DOHH2 (cell line): Measurements from ENCODE around the gene MTSS2.

Source experiments
- H3F3A ChIP-seq: fragments of 200-600 bp; sonication (generic), shearing (Covaris generic); 2 replicates; pipeline ENCODE4 v1.6.0; 2016; ENCODE audit warnings: antibody characterized with exemption, mild to moderate bottlenecking; ENCODE audit not compliant: control insufficient read depth, insufficient read depth
- H3K27ac ChIP-seq: fragments of 200-600 bp; sonication (generic); 2 replicates; pipeline ENCODE4 v1.5.1; 2014; ENCODE audit warnings: low read depth, mild to moderate bottlenecking, low read length, moderate library complexity
- H3K27me3 ChIP-seq: fragments of 200-600 bp; sonication (generic); 2 replicates; pipeline ENCODE4 v1.6.1; 2014; ENCODE audit warnings: mild to moderate bottlenecking, low read length, mixed read lengths; ENCODE audit not compliant: control insufficient read depth
- H3K36me3 ChIP-seq: fragments of 200-600 bp; sonication (generic); 2 replicates; pipeline ENCODE4 v1.6.1; 2014; ENCODE audit warnings: mild to moderate bottlenecking, low read length, moderate library complexity, mixed read lengths; ENCODE audit not compliant: control insufficient read depth
- H3K4me1 ChIP-seq: fragments of 200-600 bp; sonication (generic); 2 replicates; pipeline ENCODE4 v1.6.1; 2014; ENCODE audit warnings: mild to moderate bottlenecking, low read length, mixed read lengths; ENCODE audit not compliant: control insufficient read depth
- H3K4me2 ChIP-seq: fragments of 200-600 bp; sonication (generic); 2 replicates; pipeline ENCODE4 v1.6.0; 2014; ENCODE audit warnings: mild to moderate bottlenecking, low read length, moderate library complexity
- H3K4me3 ChIP-seq: fragments of 200-600 bp; sonication (generic); 2 replicates; pipeline ENCODE4 v1.5.1; 2014; ENCODE audit warnings: mild to moderate bottlenecking, low read length, mixed read lengths
- H3K79me2 ChIP-seq: fragments of 200-600 bp; sonication (generic); 2 replicates; pipeline ENCODE4 v1.6.1; 2014; ENCODE audit warnings: mild to moderate bottlenecking, low read length, mixed read lengths; ENCODE audit not compliant: control insufficient read depth
- H3K9me2 ChIP-seq: fragments of 200-600 bp; sonication (generic); replicated peaks from 2 replicates; pipeline ENCODE4 v1.6.1; 2014; ENCODE audit warnings: mild to moderate bottlenecking, low read length, mixed read lengths; ENCODE audit not compliant: control insufficient read depth
- H3K9me3 ChIP-seq: fragments of 200-600 bp; sonication (generic); 2 replicates; pipeline ENCODE4 v1.6.1; 2014; ENCODE audit warnings: antibody characterized with exemption, low read length, mixed read lengths; ENCODE audit not compliant: control insufficient read depth, insufficient read depth
- H4K20me1 ChIP-seq: fragments of 200-600 bp; sonication (generic); 2 replicates; pipeline ENCODE4 v1.6.0; 2014; ENCODE audit warnings: low read depth, mild to moderate bottlenecking, antibody characterized with exemption, low read length, moderate library complexity; ENCODE audit not compliant: control insufficient read depth, insufficient read depth
- CTCF ChIP-seq: fragments of 200-600 bp; sonication (generic); IDR thresholded peaks from one replicate; pipeline ENCODE4 v1.5.1; 2014; ENCODE audit warnings: antibody characterized with exemption, mild to moderate bottlenecking, low read depth, low read length; ENCODE audit not compliant: poor library complexity, severe bottlenecking
- EZH2phosphoT487 ChIP-seq: fragments of 200-600 bp; sonication (generic); IDR thresholded peaks from 2 replicates; pipeline ENCODE4 v1.6.1; 2017; ENCODE audit warnings: borderline replicate concordance, mild to moderate bottlenecking, antibody characterized with exemption, low read length, moderate library complexity, mixed read lengths

The MTSS2 gene

GRCh38 chr16:70726892-70727361, 41.1 kb upstream of the MTSS2 start:
- Histone ChIP-seq H3K9me3 (no peaks in the 10 kb centered on the region), H3K4me1 (no peaks in the 10 kb centered on the region), H3K79me2 (no peaks in the 10 kb centered on the region), H3K27me3 (no peaks in the 10 kb centered on the region), H3F3A (no peaks in the 10 kb centered on the region), H3K36me3 (peaks cover 5% of the 10 kb centered on the region; the same call in 1 of the 2 replicates), H4K20me1 (no peaks in the 10 kb centered on the region), H3K9me2 (no peaks in the 10 kb centered on the region), H3K4me3 (no peak overlapping the region), H3K4me2 (no peak overlapping the region), H3K27ac (no peak overlapping the region)
- TF ChIP-seq CTCF, result no peak
- TF ChIP-seq EZH2phosphoT487, result no peak

GRCh38 chr16:70725912-70726828, 40.3 kb upstream of the MTSS2 start:
- Histone ChIP-seq H3K79me2 (no peaks in the 10 kb centered on the region), H3K9me2 (no peaks in the 10 kb centered on the region), H3F3A (no peaks in the 10 kb centered on the region), H3K9me3 (no peaks in the 10 kb centered on the region), H3K27ac (no peak overlapping the region), H3K4me1 (no peaks in the 10 kb centered on the region), H3K27me3 (no peaks in the 10 kb centered on the region), H3K36me3 (peaks cover 4% of the 10 kb centered on the region; the same call in 1 of the 2 replicates), H3K4me3 (no peak overlapping the region), H4K20me1 (no peaks in the 10 kb centered on the region), H3K4me2 (no peak overlapping the region)
- TF ChIP-seq EZH2phosphoT487 (no peak), CTCF (no peak)

GRCh38 chr16:70725024-70725911, 39.4 kb upstream of the MTSS2 start:
- no peaks in the 10 kb centered on the region for H3K9me2 ChIP-seq
- no peaks in the 10 kb centered on the region for H4K20me1 ChIP-seq
- H3K4me1 ChIP-seq, result no peaks in the 10 kb centered on the region
- H3K4me2 ChIP-seq, result no peak overlapping the region
- no peak for TF ChIP-seq CTCF
- no peak overlapping the region for H3K4me3 ChIP-seq
- H3K79me2 ChIP-seq, result no peaks in the 10 kb centered on the region
- H3K27me3 ChIP-seq, result no peaks in the 10 kb centered on the region
- H3F3A ChIP-seq, result no peaks in the 10 kb centered on the region
- H3K9me3 ChIP-seq, result no peaks in the 10 kb centered on the region
- no peaks in the 10 kb centered on the region for H3K36me3 ChIP-seq
- H3K27ac ChIP-seq, result no peak overlapping the region
